NK-92 treated with Interleukin-12 subunit alpha and Interleukin-12 subunit beta, amount 100 ng/mL, for 24 hours (cell line): ENCODE data around the gene ARPC1A.
"Not testable (repeated sequence)": the region's sequence is repeated elsewhere in the genome, so short reads cannot be mapped to it uniquely, and the experiment has no call there.

Source experiments
- DNase-seq: peaks from one replicate; lab custom pipeline; 2025; lab: John Stamatoyannopoulos, UW

ARPC1A gene

DNA sequence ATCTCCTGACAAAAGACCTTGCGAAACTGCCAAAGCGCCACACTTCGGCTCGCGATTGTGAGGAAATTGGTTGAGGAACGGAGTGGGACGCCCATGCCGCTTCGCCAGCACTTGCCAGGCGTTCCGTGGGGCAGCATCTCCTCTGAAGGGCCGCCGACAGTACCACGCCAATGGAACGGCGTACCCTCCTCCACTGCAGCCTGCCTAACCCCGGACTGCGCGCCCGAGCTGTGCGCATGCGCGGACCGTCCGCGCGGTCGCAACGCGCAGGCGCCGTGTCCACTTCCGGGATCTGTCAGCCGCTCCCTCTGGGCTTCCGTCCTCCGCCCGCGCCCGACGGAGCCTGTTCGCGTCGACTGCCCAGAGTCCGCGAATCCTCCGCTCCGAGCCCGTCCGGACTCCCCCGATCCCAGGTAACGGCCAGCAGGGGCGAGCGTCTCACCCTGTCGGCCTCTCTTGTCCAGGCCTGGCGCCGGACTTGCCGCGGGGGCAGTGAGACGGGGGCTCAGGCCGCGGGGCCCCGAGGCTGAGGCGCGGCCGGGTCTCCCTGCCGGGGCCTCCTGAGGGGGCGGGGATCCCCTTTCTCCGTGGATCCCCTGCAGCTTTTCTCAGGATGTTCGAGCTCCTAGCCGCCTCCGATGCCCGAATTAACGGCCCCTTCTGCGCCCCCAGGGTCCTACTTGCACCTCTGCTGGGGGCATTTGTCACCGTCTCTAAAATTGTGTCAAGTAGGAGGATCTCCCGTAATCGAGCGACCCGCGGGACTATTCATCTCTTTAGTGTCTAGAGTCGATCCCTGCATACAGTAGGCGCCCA is at the start of gene ARPC1A:
TSS of gene ARPC1A (plus strand) at position 307 of the 816 bp plus-strand sequence. CDS start 7,456 bp downstream, outside the sequence.
- peak; percentile 83 for DNase-seq

DNA sequence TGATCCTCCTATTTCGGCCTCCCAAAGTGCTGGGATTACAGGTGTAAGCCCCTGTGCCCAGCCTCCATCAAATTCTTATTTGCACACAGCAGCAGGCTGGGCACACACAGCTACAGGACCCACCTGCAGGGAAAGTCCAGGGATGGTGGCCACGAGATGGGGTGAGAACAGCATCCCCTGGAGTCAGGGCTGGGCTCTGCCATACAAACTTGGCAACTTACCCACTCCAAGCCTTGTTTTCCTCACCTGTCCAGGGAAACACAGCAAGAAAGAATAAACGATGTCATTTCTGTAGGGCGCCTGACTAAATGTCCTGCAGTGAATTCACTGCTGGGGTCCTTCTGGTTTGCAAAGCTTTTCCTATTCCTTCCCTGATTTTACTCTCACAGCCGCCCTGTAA is 47.5 kb upstream of the ARPC1A start:
- no peak for DNase-seq

DNA sequence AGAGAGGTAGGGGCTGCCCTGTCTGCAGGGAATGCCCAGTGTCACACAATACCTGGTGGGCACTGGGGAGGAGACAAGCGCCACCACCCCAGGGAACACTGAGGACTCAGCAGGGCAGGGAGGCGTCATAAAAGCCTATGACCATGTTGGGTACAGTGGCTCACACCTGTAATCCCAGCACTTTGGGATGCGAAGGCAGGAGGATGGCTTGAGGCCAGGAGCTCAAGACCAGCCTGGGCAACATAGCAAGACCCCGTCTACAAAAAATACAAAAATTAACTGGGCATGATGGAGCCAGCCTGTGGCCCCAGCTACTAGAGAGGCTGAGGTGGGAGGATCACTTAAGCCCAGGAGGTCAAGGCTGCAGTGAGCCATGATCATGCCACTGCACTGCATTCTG is 41.5 kb upstream of the ARPC1A start:
- DNase-seq = not testable (repeated sequence)

DNA sequence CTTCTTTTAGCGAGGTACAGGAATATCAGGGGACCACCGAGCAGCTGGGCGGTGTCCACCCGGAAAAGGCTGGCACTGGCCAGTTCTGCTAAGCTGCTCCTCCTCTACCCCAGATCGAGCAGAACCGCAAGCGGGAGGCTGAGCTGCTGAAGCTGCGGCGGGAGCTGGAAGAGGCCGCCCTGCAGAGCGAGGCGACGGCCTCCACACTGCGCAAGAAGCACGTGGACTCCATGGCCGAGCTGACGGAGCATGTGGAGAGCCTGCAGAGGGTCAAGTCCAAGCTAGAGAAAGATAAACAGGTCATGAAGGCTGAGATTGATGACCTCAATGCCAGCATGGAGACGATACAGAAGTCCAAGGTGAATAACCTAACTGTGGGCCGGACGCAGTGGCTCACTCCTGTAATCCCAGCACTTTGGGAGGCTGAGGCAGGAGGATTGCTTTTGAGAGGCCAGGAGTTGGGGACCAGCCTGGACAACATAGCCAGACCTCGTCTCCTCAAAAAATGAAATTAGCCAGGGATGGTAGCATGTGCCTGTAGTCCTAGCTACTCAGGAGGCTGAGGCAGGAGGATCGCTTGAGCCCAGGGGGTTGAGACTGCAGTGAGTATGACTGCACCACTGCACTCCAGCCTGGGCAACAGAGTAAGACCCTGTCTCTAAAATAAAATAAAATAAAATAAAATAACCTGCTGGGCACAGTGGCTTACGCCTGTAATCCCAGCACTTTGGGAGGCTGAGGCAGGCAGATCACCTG is 37.7 kb upstream of the ARPC1A start:
- DNase-seq = no peak

DNA sequence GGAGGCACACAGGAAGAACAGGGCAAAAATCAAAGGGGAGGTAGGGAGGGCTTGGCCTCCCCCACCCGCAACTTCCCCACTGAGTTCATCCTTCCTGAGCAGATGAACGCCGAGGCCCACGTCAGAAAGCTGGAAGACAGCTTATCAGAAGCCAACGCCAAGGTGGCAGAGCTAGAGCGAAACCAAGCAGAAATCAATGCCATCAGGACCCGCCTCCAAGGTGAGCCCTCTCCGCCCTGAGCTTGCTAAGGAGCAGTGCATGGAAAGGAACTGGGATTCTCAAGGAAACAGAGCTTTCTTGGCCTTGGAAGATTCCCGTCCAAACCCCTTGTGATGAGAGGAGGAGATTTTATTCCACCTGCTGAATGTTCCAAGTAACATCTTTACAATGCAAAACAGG is 36.5 kb upstream of the ARPC1A start:
- DNase-seq = no peak

DNA sequence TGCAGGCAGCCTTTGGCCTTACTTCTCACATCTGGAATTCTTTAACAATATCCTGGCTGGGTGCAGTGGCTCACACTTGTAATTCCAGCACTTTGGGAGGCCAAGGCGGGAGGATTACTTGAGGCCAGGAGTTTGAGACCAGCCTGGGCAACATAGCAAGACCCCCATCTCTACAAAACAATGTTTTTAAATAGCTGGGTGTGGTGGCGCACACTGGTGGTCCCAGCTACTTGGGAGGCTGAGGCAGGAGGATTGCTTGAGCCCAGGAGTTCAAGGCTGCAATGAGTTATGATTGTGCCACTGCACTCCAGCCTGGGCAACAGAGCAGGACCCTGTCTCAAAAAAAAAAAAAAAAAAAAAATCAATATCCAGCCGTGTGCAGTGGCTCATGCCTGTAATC is 35.5 kb upstream of the ARPC1A start:
- DNase-seq = not testable (repeated sequence)

DNA sequence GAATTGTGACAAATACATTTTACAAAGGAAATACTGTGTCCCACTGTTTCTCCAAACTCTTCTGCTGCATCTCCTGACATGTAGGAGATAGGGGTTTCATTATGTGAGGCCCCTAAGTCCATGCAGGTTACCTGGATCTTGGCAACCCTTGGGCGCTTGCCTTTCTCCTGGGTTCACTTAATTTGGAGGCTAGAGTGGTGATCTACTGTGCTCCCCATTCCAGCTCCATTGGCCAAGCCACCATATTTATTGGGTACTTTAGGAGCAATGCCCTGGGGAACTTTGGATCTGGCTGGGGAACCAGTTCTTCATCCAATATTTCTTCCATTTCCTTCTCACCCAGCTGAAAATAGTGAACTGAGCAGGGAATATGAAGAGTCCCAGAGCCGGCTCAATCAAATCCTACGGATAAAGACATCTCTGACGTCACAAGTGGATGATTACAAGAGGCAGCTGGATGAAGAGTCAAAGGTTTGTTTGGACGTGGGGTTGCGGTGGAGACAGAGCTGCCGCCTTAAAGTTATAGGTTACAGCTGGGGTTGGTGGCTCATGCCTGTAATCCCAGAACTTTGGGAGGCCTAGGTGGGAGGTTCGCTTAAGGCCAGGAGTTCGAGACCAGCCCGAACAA is 34.6 kb upstream of the ARPC1A start:
- DNase-seq = no peak

DNA sequence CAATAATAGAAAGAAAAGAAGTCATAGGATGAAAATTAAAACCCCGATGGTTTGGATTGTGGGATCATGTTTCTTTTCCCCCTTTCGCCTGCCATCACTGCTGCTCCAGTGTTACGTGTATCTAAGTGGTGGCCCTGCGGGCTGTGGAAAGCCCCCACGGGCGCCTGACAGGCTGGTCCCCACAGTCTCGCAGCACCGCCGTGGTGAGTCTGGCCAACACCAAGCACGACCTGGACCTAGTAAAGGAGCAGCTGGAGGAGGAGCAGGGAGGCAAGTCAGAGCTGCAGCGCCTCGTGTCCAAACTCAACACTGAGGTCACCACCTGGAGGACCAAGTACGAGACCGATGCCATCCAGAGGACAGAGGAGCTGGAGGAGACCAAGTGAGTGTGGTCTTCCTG is 33.6 kb upstream of the ARPC1A start:
- DNase-seq = no peak

DNA sequence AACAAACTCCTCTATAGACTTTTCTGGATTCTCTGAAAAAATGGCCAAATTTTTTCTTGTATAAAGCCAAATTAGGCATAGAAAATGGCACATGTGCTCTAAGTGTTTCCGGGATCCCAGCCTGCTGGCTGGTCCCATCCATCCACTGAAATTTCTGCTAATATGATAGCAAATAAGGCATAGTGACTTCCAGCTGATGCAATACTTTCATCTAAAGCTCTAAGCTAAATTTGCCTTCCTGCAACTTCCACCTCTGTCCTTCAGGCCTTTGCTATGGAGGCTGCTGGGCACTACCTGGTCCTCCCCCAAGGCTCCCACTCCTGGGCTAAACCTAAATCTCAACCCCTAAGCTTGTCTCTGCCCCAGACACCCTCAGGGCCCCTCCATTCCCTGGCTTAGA is 32.5 kb upstream of the ARPC1A start:
- DNase-seq = no peak

DNA sequence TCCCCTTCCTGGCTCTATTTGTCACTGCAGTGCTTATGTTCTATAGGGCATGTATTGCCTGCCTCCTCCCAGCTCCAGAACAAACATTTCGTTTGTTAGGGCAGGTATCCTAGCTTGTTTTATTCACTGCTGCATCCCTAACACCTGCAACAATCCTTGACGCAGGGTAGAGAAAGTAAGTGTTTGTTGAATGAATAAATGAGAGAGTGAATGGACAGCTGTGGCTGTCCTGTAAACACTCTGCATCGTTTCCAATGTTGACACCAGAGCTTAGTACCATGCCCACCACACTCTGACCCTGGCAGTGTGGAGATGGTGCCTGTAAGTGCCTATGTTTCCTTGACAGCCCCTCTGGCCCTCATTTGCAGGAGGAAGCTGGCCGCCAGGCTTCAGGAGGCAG is 32.0 kb upstream of the ARPC1A start:
- DNase-seq = no peak

DNA sequence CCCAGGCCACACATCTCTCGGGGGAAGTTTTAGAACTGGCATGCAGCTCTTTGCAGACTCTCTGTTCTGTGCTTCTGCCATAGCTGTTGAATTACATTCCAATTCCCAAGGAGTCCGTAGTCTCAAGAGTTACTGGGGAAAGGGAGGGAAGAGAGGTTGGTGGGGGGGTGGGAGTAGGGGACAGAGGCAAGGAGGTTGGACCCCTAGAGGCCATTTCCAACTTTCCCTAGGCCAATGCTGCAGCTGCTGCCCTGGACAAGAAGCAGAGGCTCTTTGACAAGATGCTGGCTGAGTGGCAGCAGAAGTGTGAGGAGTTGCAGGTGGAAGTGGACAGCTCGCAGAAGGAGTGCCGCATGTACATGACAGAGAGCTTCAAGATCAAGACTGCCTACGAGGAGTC is 29.2 kb upstream of the ARPC1A start:
- no peak for DNase-seq

DNA sequence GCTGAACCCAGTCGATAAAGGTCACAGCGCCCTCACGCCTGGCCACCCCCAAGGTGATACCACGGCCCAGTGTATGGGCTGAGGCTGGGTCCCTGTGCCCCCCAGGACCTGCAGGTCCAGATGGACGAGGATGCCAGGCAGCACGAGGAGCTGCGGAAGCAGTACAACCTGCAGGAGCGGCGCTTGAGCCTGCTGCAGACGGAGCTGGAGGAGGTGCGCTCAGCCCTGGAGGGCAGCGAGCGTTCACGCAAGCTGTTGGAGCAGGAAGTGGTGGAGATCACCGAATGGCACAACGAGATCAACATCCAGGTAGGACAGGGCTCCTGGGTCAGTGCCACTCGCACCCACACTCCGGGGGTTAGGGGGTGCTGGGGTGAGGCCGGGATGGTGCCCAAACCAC is 24.2 kb upstream of the ARPC1A start:
- no peak for DNase-seq

DNA sequence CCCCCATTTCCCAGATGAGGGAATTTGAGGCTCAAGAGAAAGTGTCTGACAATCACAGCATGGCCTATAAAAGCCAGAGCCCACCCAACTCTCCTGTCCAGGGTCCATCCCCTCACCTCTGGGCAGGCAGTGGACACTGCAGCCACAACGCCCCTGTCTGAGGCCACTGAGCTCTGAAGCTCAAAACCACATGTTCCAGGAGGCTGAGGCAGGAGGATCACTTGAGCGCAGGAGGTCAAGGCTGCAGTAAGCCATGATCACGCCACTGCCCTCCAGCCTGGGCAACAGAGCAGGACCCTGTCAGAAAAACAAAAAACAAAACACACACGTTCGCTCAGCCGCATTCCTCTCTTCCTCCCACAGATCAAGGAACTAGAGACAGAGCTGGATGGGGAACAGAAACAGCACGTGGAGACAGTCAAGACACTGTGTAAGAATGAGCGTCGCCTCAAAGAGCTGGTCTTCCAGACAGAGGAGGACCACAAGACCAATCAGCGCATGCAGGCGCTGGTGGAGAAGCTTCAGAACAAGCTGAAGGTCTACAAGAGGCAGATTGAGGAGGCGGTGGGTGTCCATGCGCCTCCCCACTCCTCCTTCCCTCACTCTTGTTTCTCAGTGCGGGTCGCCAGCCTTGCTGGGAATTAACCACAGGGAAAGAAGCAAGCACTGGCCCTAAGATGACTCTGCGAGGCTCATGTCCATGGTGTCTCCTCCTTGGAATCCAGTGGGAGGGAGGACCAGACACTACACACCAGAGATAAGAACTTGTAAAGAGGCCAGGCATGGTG is 20.0 kb upstream of the ARPC1A start:
- no peak for DNase-seq

DNA sequence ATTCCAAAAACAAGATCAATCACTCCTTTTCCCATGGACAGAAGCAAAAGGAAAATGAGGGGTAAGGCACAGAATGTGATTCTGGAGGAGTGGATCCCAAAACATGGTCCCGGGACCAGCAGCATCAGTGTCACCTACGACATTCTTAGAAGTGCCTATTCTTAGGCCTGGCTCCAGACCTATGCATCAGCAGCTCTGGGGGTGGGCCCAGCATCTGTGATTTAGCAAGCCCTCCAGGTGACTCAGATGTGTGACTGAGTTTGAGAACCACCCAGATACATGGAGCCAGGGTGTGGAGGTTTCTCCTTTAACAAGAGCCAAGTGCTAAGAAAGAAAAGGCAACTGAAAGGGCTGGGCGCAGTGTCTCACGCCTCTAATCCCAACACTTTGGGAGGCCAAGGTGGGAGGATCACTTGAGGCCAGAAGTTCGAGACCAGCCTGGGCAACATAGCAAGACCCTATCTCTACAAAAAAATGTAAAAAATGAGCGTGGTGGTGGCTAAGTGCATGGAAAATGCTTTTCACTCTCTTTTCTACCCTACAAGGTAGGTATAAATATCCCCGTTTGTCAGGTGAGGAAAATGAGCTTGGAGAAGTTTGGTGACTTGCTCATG is 17.1 kb upstream of the ARPC1A start:
- DNase-seq = peak; percentile 68

DNA sequence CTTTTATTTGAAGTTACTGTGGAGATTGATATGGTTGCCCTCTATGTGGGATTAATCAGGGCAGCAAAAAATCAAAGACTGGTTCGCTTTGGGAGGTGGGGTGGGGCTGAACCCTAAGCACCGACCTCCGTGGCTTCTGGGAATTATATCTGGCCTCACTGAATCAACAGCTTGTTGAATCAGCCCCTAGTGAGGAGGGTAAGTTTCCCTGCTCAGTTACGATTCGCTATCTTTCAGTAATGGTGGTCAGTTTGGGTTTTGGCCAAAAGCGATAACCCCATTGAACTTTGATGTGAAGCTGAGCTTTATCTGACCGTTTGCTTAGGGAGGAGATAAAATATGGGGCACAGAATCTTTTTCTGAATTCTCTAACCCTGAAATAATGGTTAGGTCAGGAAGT is 16.6 kb upstream of the ARPC1A start:
- DNase-seq = no peak

DNA sequence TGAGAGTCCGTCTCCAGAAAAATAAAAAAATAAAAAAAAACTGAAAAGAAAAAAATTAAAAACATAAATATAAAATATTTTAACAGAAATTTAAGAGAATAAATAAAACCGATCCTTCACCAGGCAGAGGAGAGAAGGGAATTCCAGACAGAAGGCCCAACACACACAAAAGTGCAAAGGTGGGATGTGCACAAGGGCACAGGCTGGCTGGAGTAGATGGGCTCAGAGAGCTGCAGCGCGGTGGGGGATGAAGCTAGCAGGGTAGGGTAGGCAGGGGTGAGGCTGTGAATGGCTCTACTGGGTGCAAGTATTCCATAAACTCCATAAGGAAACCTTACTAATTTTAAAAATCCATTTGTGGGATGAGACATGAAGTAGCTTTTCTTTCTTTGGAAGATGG is 15.7 kb upstream of the ARPC1A start:
- DNase-seq = no peak

DNA sequence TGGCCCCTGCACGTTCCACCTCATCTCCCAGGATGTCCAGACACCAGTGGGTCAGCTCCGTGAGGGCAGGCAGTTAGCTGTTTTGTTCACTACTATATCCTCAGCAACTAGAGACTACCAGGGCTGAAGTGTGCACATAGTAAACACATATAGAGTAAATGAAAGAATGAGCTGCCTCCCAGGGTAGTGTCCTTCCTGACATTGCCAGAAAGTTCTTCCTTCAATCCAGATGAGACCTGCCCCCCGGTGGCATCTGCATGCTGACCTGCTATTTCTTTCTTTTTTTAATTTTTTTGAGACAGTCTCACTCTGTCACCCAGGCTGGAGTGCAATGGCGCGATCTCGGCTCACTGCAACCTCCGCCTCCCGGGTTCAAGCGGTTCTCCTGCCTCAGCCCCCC is 14.0 kb upstream of the ARPC1A start:
- DNase-seq = no peak

DNA sequence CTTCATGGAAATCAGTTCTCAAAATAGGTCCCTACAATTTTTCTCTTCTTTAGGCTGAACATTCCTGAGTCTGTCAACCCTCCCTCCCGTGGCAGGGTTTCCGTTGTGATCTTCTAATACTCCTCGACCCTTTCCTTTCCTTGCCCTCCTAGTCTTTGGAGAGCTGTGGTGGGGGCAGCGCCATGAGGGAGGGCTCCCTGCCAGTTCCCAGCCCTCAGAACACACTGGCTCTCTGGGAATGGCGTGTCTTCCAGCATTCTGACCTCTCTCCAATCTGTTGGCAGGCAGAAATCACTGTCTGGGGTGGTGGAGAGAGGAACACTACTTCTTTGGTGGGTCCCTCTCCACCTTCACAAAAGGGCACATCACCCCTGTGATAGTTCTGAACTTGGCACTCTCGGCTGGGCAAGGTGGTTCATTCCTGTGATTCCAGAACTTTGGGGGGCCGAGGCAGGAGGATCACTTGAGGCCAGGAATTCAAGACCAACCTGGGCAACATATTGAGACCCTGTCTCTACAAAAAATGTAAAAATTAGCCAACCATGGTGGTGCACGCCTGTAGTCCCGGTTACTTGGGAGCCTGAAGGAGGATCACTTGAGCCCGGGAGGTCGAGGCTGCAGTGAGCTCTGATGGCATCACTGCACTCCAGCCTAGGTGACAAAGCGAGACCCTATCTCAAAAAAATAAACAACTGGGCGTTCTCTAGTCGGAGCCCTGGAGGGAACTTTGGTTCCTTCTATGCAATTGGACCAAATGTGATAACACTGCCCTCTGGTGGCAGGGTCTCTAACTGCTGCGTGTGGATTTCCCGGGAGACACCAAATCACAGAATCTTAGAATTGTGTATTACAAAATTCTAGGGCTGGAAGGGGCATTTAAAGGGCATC is 13.1 kb upstream of the ARPC1A start:
- peak; percentile 44 for DNase-seq

DNA sequence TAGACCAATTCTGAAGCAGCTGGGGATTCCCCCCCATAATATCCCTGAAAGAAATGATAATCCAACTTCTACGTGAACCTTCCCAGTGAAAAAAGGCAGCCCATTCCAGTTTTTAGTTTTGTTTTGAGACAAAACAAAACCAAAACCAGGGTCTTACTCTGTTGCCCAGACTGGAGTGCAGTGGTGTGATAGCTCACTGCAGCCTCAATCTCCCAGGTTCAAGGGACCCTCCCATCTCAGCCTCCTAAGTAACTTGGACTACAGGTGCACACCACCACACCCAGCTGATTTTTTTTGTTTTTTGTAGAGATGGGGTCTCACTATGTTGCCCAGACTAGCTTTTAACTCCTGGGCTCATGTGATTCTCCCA is 12.5 kb upstream of the ARPC1A start:
- no peak for DNase-seq

DNA sequence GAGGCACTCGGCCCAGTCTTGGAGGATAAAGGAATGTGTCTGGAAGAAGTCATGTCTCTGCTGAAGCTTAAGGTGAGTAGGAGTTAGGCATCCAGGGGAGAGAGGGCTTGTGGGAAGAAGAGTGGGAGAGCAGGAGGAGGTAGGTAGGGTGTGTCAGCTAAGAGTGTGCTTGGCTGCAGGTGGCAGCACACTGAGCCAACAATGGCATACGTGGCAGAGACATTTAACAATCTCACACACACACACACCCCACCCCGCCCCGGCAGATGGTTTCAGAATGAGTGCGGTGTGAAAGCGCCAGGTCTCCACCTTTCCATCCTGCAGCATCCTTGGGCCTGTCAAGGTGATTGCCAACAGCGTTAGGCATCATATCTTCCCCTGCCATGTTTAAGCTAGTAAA is 11.2 kb upstream of the ARPC1A start:
- no peak for DNase-seq

DNA sequence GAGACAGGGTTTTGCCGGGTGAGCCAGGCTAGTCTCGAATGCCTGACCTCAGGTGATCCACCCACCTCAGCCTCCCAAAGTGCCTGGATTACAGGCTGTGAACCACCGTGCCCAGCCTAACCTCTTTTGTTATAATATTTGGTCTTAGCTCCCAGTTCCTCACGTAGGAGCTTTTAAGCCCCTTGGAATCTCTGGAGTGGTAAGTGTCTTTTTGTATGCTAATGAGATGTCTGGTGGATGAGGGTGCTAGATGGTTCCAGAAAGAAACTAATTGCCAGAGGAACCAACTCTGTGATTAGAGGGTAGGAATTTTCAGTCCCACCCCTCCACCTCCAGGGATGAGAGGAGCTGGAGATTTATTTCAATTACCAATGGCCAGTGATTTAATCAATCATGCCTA is 5.3 kb upstream of the ARPC1A start:
- DNase-seq = no peak
